Cardiac septum (tissue), 1 donor: ENCODE results near the gene SDHAF3. TPM values are rescaled to one million over a fixed set of nuclear protein-coding genes. Genes with fewer than 3 reads are reported as not detected.
"Not testable (repeated sequence)": the region's sequence is repeated elsewhere in the genome, so short reads cannot be mapped to it uniquely, and the experiment has no call there.

ENCODE experiments used
- DNase-seq: peaks from one replicate; pipeline ENCODE4 v3.0.0-alpha.2; 2020; ENCODE audit warnings: low spot score
- intact Hi-C: fragments of 100-400 bp; cut with DNase I; formaldehyde crosslinking; loops from one replicate; pipeline ENCODE4 v1.14.0; 2022
- long read RNA-seq: library from polyadenylated mRNA; unstranded; transcript quantifications from one replicate; pipeline ENCODE4 v2.0.0, GENCODE V29; 2021
- total RNA-seq: library from RNA; stranded (reverse); fragmentation: NEBNext Ultra II Directional; extraction: Animal tissue kit (Norgen Biotek cat#: 25700); gene quantifications from one replicate; pipeline ENCODE4 v1.2.1, GENCODE V29; 2021
- donor health status: DM: no; HTN: no; CAD: no.

SDHAF3 gene
- total RNA-seq, result 12.8 TPM
- long read RNA-seq, transcript SDHAF3-202 (2 exons, 2,060 nt), result major isoform, 13 of 14 reads
- long read RNA-seq, partial matches to known transcripts, result 0 of 14 reads
- long read RNA-seq, other reads (novel, unspliced or antisense), result 0 of 14 reads

GRCh38 chr7:97117372-97118188 is at the start of gene SDHAF3:
Gene SDHAF3 (plus strand): TSS chr7:97117698. CDS start chr7:97117724, 26 bp downstream.
- DNase-seq, result peak; percentile 98
- intact Hi-C loops, result no loop called here

- DNase-seq, intact Hi-C loops: not testable (repeated sequence)
These were observed 45.5 kb upstream of the SDHAF3 start for GRCh38 chr7:97072025-97072424.

- DNase-seq, result no peak
- intact Hi-C loops, result no loop called here
These were observed 41.6 kb upstream of the SDHAF3 start for GRCh38 chr7:97075928-97076327.

GRCh38 chr7:97078023-97078969 is 39.2 kb upstream of the SDHAF3 start:
- intact Hi-C loops, result no loop called here
- DNase-seq, result no peak

GRCh38 chr7:97079300-97079699 is 38.2 kb upstream of the SDHAF3 start:
- no peak for DNase-seq
- intact Hi-C loops, result no loop called here

- intact Hi-C loops, result no loop called here
- no peak for DNase-seq
These were observed 35.8 kb upstream of the SDHAF3 start for GRCh38 chr7:97081521-97082300.

- DNase-seq, result no peak
- intact Hi-C loops, result no loop called here
These were observed 29.1 kb upstream of the SDHAF3 start for GRCh38 chr7:97088364-97088763.

- intact Hi-C loops, result no loop called here
- DNase-seq, result no peak
These were observed 27.7 kb upstream of the SDHAF3 start for GRCh38 chr7:97089771-97090170.

- DNase-seq, result no peak
- intact Hi-C loops, result no loop called here
These were observed 26.6 kb upstream of the SDHAF3 start for GRCh38 chr7:97090761-97091353.

GRCh38 chr7:97094284-97094930 is 23.1 kb upstream of the SDHAF3 start:
- DNase-seq, result no peak
- intact Hi-C loops, result no loop called here

GRCh38 chr7:97096037-97096436 is 21.5 kb upstream of the SDHAF3 start:
- intact Hi-C loops, result no loop called here
- no peak for DNase-seq

- intact Hi-C loops, result no loop called here
These were observed 20.8 kb upstream of the SDHAF3 start for GRCh38 chr7:97096661-97097060.

GRCh38 chr7:97104719-97105238 is 12.7 kb upstream of the SDHAF3 start:
- intact Hi-C loops, result loop anchor here (2.0 kb wide), 2 partner anchors 74 to 734 kb away; no protein-coding TSS in a partner anchor
- peak; percentile 90 for DNase-seq

More at GRCh38 chr7:97096661-97097060, 20.8 kb upstream of the SDHAF3 start:
- no peak for DNase-seq

- no peak for DNase-seq
- intact Hi-C loops, result no loop called here
These were observed 10.2 kb upstream of the SDHAF3 start for GRCh38 chr7:97107192-97107800.

GRCh38 chr7:97116308-97116707 is 1.2 kb upstream of the SDHAF3 start:
- no peak for DNase-seq
- intact Hi-C loops, result no loop called here

- no peak for DNase-seq
- intact Hi-C loops, result no loop called here
These were observed 495 bp upstream of the SDHAF3 start for GRCh38 chr7:97117035-97117371.

GRCh38 chr7:97118306-97118917 is 914 bp downstream of the SDHAF3 start:
- intact Hi-C loops, result no loop called here
- DNase-seq, result no peak

- intact Hi-C loops, result no loop called here
- no peak for DNase-seq
These were observed 2.2 kb downstream of the SDHAF3 start for GRCh38 chr7:97119747-97120146.
